Middle frontal gyrus (tissue), 1 donor: ENCODE measurements around the gene PEX11G.
"Not testable (repeated sequence)": the region's sequence is repeated elsewhere in the genome, so short reads cannot be mapped to it uniquely, and the experiment has no call there.

Experiments used
- DNase-seq: peaks from one replicate; pipeline ENCODE4 v3.0.0-alpha.2; 2015; ENCODE audit warnings: low spot score; ENCODE audit errors: extremely low spot score

PEX11G gene

DNA sequence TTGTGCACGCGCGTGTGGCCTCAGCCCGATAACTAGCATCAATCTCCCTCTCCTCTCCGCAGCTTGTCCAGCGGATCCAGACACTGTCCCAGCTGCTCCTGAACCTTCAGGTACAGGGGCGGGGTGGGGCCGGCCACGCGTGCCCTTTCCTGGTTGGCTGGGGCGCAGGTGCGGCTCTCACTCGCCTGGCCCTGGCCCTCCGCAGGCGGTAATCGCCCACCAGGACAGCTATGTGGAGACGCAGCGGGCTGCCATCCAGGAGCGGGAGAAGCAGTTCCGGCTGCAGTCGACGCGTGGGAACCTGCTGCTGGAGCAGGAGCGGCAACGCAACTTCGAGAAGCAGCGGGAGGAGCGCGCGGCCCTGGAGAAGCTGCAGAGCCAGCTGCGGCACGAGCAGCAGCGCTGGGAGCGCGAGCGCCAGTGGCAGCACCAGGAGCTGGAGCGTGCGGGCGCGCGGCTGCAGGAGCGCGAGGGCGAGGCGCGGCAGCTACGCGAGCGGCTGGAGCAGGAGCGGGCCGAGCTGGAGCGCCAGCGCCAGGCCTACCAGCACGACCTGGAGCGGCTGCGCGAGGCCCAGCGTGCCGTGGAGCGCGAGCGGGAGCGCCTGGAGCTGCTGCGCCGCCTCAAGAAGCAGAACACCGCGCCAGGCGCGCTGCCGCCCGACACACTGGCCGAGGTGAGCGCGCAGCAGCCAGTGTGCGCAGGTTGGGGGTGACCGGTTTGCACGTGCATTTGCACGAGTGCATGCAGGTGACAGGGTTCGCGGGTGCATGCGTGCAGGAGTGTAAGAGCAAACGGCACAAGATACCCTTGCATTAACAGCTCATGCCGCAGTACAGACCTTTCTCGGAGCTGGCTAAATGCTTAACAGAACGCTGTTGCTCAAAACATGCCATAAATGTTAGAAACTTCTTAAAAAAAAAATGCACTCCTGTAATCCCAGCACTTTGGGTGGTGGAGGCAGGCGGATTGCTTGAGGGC is 21.5 kb downstream of the PEX11G start:
- no peak for DNase-seq

DNA sequence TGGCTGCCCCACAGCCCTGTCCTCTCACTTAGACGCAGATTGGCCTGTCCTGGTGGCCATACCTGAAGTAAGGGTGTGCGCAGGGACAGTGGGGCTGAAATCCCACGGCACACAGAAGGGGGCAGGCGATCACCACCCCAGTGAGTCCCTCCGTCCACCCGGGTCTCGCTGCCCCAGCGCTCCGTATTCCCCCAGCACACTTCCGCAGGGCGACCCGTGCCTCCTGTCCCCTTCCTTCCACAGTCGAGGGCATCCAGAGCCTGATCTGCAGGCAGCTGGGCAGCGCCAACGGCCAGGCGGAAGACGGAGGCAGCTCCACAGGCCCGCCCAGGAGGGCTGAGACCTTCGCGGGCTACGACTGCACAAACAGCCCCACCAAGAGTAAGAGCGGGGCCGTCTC is 25.3 kb downstream of the PEX11G start:
- no peak for DNase-seq

DNA sequence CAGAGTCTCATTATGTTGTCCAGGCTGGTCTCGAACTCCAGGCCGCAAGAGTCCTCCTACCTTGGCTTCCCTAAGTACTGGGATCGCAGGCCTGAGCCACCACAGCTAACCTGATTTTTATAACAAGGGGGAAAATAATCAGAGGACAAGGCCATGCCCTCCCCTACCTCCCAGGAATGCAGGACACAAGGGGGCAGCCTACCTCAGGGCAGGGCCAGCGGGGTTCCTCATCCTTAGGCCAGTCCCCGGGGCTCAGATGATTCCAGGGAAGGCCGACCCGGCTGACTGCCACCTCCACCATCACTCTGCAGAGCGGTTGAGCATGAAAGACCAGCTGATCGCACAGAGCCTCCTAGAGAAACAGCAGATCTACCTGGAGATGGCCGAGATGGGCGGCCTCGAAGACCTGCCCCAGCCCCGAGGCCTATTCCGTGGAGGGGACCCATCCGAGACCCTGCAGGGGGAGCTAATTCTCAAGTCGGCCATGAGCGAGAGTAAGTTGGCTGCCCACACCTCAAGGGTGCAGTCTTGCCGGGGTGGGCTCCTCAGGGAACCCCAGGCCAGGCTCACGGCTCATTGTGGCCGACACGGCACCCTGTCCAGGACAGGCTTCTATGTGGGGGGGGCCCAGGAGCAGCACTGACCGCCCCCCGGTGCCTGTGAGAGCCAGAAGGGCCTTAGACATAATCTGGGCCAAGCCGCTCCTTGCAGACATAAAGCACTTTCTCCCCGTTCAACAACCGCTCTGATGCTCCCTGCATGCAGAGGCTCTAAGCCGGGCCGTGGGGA is 26.8 kb downstream of the PEX11G start:
- no peak for DNase-seq

DNA sequence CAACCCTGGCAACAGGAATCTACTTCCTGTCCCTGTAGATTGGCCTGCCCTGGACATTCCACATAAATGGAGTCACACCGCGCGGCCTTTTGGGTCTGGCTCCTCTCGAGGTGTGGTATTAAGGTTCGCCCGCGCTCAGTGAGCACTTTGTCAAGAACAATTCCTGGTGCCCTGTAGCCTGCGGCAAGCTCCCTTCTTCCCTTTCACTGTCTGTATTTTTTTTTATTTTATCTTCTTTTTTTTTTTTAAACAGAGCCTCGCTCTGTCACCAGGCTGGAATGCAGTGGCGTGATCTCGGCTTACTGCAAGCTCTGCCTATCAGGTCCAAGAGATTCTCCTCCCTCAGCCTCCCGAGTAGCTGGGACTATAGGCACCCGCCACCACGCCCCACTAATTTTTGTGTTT is 28.3 kb downstream of the PEX11G start:
- DNase-seq: no peak

DNA sequence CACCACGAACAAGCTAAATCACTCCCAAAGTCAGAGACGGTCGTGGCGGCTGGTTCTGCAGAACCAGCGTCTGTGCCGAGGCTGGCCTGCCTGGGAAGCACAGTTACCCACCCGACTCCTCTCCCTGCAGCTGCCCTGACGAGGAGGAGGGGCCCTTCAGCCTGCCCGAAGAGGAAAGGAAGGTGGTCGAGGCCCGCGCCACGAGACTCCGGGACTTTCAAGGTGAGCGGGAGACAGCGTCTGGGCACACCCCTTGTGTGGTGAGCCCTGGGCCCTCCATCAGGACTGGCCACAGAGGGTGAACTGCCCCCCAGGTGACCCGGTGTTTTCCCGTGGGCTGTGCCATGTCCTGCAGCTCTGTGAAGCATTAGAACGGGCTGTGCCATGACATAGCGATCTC is 29.1 kb downstream of the PEX11G start:
- DNase-seq: no peak

DNA sequence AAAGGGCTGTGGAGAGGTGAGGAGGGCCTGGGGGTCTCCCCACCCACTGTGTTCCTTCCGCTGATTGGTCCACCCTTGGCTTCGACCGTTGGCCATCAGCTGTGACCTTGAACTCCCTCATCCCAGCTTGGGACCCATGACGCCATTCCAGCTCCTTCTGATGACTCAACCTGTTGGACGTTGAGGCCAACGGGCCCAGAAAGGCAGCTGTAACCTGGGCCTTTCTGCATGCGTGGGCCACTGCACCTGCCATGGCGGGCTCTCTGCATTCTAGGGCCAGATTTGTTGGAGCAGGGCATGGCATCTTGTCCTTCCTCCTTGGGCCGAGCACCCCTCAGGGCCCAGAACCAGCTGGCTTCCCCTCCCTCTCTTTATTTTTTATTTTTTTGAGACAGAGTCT is 30.2 kb downstream of the PEX11G start:
- no peak for DNase-seq

DNA sequence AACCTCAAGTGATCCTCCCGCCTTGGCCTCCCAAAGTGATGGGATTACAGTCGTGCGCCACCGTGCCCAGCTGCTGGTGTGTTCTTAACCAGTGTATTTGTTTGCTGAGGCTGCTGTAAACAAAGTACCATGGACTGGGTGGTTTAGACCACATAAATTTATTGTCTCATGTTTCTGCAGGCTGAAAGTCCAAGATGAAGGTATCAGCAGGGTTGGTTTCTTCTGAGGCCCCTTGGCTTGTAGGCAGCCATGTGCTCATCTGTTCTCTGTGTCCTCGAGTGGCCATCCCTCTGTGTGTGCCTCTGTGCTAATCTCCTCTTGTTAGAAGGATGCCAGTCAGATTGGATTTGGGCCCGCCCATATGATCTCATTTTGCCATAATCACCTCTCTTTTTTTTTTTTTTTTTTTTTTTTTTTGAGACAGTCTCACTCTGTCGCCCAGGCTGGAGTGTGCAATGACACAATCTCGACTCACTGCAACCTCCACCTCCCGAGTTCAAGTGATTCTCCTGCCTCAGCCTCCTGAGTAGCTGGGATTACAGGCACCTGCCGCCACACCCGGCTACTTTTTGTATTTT is 31.8 kb downstream of the PEX11G start:
- no peak for DNase-seq

DNA sequence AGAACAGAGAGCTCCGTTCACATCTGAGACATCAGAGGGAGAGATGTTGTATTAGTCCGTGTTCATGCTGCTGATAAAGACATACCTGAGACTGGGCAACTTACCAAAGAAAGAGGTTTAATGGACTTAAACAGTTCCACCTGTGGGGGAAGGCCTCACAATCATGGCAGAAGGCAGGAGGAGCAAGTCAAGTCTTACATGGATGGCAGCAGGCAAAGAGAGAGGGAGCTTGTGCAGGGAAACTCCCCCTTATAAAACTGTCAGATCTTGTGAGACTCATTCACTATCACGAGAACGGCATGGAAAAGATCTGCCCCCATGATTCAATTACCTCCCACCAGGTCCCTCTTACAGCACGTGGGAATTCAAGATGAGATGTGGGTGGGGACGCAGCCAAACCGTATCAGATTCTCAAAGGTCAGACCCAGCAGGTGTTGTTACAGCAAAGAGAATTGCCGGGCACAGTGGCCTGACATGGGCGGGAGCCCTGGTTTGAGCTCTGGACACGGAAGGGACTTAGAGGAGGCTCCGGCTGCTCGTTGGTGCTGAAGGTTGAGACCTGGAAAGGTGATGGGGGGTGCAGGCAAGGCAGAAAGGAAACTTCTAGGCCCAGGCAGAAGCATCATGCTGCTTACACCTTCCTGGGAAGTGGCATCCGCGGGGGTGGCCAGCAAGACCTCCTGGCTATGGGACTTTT is 33.1 kb downstream of the PEX11G start:
- DNase-seq: no peak

DNA sequence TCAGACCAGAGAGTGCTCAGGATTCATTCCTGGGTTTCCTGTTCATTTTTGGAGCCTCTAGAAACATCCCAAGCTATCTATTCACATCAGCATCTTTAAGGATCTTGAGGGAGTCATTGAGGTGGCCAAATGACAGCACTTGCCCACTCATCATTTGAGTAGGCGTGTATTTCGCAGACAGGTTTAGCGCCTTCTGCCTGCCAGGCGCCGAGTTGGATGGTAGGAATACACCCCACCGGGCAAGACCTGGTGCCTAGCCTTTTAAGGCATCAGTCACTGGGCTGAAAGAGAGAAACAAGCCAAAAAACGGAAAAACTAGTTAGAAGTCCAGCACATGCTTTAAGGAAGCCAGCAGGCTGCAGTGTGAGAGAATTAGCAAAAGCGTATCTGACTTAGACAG is 33.8 kb downstream of the PEX11G start:
- DNase-seq: no peak

DNA sequence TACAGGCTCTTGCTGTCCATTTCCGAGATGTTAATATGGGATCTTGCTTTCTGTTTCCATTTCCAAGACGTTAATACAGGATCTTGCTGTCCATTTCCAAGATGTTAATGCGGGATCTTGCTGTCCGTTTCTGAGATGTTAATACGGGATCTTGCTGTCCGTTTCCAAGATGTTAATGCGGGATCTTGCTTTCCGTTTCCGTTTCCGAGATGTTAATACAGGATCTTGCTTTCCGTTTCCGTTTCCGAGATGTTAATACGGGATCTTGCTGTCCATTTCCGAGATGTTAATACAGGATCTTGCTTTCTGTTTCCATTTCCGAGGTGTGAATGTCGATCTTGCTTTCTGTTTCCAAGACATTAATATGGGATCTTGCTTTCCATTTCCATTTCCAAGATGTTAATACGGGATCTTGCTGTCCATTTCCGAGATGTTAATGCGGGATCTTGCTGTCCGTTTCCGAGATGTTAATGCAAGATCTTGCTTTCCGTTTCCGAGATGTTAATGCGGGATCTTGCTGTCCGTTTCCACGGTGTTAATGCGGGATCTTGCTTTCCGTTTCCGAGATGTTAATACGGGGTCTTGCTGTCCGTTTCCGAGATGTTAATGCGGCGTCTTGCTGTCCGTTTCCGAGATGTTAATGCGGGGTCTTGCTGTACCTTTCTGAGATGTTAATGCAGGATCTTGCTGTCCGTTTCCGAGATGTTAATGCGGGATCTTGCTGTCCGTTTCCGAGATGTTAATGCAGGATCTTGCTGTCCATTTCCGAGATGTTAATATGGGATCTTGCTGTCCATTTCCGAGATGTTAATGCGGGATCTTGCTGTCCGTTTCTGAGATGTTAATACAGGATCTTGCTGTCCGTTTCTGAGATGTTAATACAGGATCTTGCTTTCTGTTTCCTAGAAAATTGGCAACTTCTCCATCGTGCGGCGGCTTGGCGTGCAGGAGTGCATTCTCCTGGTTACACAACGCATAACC is 38.3 kb downstream of the PEX11G start:
- DNase-seq: no peak

DNA sequence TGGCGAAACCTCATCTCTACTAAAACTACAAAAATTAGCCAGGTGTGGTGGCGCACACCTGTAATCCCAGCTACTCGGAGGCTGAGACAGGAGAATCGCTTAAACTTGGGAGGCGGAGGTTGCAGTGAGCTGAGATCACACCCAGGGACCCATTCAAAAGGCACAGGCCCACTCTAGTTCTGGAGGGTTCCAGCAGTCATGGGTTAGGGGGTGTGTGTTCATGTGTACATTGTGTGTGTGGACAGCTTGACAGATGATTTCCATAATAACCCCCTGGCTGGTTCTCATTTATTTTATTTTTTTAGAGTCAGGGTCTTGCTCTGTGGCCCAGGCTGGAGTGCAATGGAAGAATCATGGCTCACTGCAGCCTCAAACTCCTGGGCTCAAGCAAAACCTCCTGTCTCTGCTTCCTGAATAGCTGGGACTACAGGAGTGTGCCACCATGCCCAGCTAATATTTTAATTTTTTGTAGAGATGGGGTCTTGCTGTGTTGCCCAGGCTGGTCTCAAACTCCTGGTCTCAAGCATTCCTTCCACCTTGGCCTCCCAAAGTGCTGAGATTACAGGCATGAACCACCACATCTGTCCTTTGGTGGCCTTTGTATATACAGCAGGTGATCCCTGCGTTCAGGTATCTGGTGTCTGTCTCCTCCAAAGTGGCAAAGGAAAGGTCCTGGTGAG is 39.3 kb downstream of the PEX11G start:
- not testable (repeated sequence) for DNase-seq

DNA sequence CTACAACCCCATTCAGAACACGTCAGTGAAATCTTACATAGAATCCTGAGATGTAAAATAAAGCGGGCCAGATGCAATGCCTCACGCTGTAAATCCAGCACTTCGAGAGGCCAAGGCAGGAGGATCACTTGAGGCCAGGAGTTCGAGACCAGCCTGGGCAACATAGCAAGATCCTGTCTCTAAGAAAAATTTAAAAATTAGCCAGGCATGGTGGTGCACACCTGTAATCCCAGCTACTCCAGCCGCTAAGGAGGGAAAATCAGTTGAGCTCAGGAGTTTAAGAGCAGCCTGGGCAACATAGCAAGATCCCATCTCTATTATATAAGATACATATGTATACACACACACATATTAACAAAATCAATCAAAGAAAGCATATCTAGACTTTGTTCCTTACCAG is 41.2 kb downstream of the PEX11G start:
- DNase-seq: no peak

DNA sequence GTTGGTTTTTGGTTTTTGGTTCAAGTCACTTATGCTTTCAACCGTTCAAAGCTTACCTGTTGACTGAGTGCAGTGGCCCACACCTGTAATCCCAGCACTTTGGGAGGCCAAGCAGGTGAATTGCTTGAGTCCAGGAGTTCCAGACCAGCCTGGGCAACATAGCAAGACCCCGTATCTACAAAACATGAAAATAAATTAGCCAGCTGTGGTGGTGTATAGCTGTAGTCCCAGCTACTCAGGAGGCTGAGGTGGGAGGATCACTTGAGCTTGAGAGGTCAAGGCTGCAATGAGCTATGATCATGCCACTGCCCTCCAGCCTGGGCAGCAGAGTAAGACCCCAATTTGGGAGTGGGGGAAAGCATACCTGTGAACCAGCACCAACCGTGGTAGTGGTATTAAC is 43.7 kb downstream of the PEX11G start:
- no peak for DNase-seq

DNA sequence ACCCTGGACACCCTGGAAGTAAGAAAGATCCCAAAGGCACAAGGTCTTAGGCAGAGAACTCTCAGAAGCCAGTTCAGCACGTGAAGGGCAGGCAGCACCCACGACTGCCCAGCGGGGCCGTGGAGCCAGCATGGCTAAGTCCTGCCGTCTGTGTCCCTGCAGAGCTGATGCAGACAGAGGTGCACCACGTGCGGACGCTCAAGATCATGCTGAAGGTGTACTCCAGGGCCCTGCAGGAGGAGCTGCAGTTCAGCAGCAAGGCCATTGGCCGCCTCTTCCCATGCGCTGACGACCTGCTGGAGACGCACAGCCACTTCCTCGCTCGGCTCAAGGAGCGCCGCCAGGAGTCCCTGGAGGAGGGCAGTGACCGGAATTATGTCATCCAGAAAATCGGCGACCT is 44.8 kb downstream of the PEX11G start:
- no peak for DNase-seq

DNA sequence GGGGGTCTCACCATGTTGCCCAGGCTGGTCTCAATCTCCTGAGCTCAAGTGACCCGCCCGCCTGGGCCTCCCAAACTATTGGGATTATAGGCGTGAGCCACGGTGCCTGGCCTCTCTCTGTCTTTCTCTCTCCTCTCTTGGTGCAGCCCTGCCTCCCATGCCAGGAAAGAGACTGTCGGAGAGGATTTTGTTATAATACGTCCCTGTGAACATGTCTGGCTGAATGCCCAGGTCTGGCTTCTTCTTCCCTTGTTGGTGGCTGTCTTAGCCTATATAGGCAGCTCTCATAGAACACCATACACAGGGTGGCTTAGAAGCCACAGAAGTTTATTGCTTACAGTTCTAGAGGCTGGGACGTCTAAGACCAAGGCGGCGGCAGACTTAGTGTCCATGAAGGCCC is 46.4 kb downstream of the PEX11G start:
- no peak for DNase-seq

DNA sequence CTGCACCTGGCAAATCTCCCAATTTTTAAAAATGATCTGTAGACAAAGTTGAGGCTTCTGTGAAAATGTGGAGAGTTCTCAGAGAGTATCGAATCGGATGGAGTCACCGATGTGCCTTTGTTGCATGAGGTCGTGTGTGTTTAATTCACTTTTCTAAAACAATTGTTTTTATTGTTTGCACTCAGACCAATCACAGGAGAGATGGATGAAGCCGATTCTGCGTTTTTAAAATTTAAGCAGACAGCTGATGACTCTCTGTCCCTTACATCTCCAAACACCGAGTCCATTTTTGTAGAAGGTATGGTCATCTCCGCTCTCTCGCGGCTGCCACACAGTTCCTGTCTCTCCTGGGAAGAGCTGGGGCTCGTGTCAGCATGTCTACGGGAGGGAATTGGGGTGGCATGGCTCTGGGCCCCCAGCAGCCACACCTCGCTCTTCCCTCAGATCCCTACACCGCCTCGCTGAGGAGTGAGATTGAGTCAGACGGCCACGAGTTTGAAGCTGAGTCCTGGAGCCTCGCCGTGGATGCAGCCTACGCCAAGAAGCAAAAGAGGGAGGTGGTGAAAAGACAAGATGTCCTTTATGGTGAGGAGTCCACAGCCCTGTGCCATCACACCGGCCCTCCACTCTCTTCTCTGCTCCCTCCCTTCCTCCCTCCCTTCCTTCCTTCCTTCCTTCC is 47.2 kb downstream of the PEX11G start:
- peak; percentile 16 for DNase-seq

DNA sequence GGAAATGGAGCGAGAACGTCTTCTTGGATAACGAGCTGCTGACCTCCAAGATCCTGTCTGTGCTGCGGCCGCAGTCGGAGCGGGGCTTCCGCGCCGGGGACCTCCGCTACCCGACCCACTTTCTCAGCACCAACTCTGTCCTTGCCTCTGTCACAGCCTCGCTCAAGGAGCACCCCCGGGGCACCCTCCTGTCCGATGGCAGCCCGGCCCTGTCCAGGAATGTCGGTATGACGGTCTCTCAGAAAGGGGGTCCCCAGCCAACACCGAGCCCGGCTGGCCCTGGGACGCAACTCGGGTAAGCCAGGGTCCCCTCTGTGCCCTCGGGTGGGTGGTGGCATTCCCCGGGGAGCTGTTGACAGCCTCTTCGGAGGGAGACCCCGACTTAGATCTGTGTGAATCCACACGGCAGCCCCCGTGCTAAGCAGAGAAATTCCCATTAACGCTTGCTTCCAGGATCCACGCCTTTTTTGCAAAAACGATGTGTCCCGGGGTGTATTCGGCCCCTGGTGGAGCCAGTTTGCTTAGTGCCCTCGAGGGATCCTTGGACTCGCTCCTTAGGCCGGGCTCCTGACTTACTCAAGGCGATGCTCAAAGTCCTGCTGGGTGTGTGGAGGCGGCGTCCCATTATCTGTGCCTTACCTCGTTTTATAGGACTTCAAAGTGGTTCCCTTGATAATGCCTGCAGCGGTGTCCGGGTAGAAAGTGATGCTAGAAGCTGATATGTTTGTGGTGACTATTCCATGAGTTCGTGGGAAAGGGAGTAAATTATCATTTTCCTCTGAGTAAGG is 48.5 kb downstream of the PEX11G start:
- no peak for DNase-seq

DNA sequence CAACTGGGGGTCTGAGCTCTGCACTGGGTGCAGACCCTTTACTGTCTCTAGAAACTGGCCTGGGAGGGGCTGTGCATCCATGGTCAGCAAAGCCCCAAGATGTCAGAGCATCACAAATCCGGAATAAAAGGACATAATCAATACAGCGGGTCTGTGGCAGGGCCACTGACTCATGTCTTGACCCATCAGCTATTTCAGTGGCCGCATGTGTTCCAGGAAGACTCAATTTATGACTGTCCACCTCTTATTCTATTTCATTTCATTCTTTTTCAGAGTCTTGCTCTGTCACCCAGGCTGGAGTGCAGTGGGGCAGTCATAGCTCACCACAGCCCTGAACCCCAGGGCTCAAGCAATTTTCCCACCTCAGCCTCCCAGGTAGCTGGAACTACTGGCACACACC is 53.2 kb downstream of the PEX11G start:
- DNase-seq: no peak
